Neural progenitor cell (in vitro differentiated cells): ENCODE data around the gene PLAAT4. TPM values are rescaled to one million over a fixed set of nuclear protein-coding genes. Genes with fewer than 3 reads are reported as not detected.
"Not testable (repeated sequence)": the region's sequence is repeated elsewhere in the genome, so short reads cannot be mapped to it uniquely, and the experiment has no call there.

Source experiments
- DNase-seq: peaks from one replicate; pipeline ENCODE4 v3.0.0-alpha.2; 2016; ENCODE audit warnings: low spot score
- H2AFZ ChIP-seq: fragments of 200-600 bp; sonication (generic); replicated peaks from 2 replicates; pipeline ENCODE4 v1.6.1; 2016; ENCODE audit warnings: antibody characterized with exemption
- H3F3A ChIP-seq: fragments of 200-600 bp; sonication (generic); 2 replicates; pipeline ENCODE4 v1.6.1; 2016; ENCODE audit warnings: antibody characterized with exemption, low read depth
- H3K27ac ChIP-seq: fragments of 200-600 bp; sonication (generic); 2 replicates; pipeline ENCODE4 v1.5.1; 2016; ENCODE audit warnings: mild to moderate bottlenecking
- H3K27me3 ChIP-seq: fragments of 200-600 bp; sonication (generic); 2 replicates; pipeline ENCODE4 v1.6.1; 2016; ENCODE audit warnings: mild to moderate bottlenecking, moderate library complexity
- H3K36me3 ChIP-seq: fragments of 200-600 bp; sonication (generic); 2 replicates; pipeline ENCODE4 v1.5.1; 2016
- H3K4me1 ChIP-seq: fragments of 200-600 bp; sonication (generic); 2 replicates; pipeline ENCODE4 v1.6.1; 2016; ENCODE audit warnings: mixed run types
- H3K4me2 ChIP-seq: fragments of 200-600 bp; sonication (generic); 2 replicates; pipeline ENCODE4 v1.6.1; 2016
- H3K4me3 ChIP-seq: fragments of 200-600 bp; sonication (generic); 2 replicates; pipeline ENCODE4 v1.5.1; 2016
- H3K79me2 ChIP-seq: fragments of 200-600 bp; sonication (generic); 2 replicates; pipeline ENCODE4 v1.6.1; 2016; ENCODE audit warnings: low read depth
- H3K9ac ChIP-seq: fragments of 200-600 bp; sonication (generic); 2 replicates; pipeline ENCODE4 v1.6.1; 2016
- H3K9me3 ChIP-seq: fragments of 200-600 bp; sonication (generic); 2 replicates; pipeline ENCODE4 v1.5.1; 2016; ENCODE audit warnings: low read depth
- H4K20me1 ChIP-seq: fragments of 200-600 bp; sonication (generic); 2 replicates; pipeline ENCODE4 v1.6.1; 2016; ENCODE audit warnings: low read depth
- H3K27ac Mint-ChIP-seq: 3 replicates; pipeline ENCODE4 v1.8.0; 2021; ENCODE audit warnings: mixed read lengths
- H3K27me3 Mint-ChIP-seq: 2 replicates; pipeline ENCODE4 v1.8.0; 2022; ENCODE audit warnings: low read depth, mild to moderate bottlenecking, inconsistent platforms, moderate library complexity, mixed read lengths; ENCODE audit not compliant: insufficient read depth
- H3K36me3 Mint-ChIP-seq: 3 replicates; pipeline ENCODE4 v1.8.0; 2021; ENCODE audit warnings: mixed read lengths
- H3K4me1 Mint-ChIP-seq: 3 replicates; pipeline ENCODE4 v1.8.0; 2021; ENCODE audit warnings: mixed read lengths
- H3K4me3 Mint-ChIP-seq: 3 replicates; pipeline ENCODE4 v1.8.0; 2021; ENCODE audit warnings: mild to moderate bottlenecking, moderate library complexity, mixed read lengths
- H3K9me3 Mint-ChIP-seq: 3 replicates; pipeline ENCODE4 v1.8.0; 2020; ENCODE audit warnings: mixed read lengths
- EZH2 ChIP-seq: fragments of 200-600 bp; sonication (generic); IDR thresholded peaks from 2 replicates; pipeline ENCODE4 v1.6.1; 2017; ENCODE audit warnings: antibody characterized with exemption, mild to moderate bottlenecking, moderate library complexity
- EZH2phosphoT487 ChIP-seq: fragments of 200-600 bp; sonication (generic); IDR thresholded peaks from 2 replicates; pipeline ENCODE4 v1.6.1; 2017; ENCODE audit warnings: antibody characterized with exemption
- total RNA-seq: library from RNA; depleted of rRNA; stranded (reverse); fragments of >200 nt; gene quantifications from 2 replicates; pipeline ENCODE4 v1.2.3, GENCODE V29; 2015; ENCODE audit warnings: low replicate concordance
- TF ChIP-seq, protein P1 (sequence below): fragments of 200-600 bp; sonication (generic); IDR thresholded peaks from 2 replicates; pipeline ENCODE4 v1.5.1; 2017; ENCODE audit warnings: antibody characterized with exemption, mild to moderate bottlenecking

Gene PLAAT4
- total RNA-seq, 1 donor from 2014 or later: not detected

- H3K4me3 Mint-ChIP-seq: no peak overlapping the region
- H3K27me3 Mint-ChIP-seq: peaks cover 4% of the 10 kb centered on the region
- H3K27ac Mint-ChIP-seq: no peak overlapping the region
- Histone ChIP-seq H3K36me3 (no peaks in the 10 kb centered on the region), H3K4me2 (no peak overlapping the region), H3K9me3 (no peaks in the 10 kb centered on the region), H3K79me2 (no peaks in the 10 kb centered on the region), H2AFZ (no peak overlapping the region), H3K27me3 (no peaks in the 10 kb centered on the region), H3K27ac (no peak overlapping the region), H3F3A (no peaks in the 10 kb centered on the region), H3K4me1 (no peaks in the 10 kb centered on the region), H3K9ac (no peak overlapping the region), H4K20me1 (no peaks in the 10 kb centered on the region), H3K4me3 (no peak overlapping the region)
- DNase-seq: no peak
- peaks cover 19% of the 10 kb centered on the region for H3K4me1 Mint-ChIP-seq
- no peak for TF ChIP-seq EZH2phosphoT487
- TF ChIP-seq, protein P1, sequence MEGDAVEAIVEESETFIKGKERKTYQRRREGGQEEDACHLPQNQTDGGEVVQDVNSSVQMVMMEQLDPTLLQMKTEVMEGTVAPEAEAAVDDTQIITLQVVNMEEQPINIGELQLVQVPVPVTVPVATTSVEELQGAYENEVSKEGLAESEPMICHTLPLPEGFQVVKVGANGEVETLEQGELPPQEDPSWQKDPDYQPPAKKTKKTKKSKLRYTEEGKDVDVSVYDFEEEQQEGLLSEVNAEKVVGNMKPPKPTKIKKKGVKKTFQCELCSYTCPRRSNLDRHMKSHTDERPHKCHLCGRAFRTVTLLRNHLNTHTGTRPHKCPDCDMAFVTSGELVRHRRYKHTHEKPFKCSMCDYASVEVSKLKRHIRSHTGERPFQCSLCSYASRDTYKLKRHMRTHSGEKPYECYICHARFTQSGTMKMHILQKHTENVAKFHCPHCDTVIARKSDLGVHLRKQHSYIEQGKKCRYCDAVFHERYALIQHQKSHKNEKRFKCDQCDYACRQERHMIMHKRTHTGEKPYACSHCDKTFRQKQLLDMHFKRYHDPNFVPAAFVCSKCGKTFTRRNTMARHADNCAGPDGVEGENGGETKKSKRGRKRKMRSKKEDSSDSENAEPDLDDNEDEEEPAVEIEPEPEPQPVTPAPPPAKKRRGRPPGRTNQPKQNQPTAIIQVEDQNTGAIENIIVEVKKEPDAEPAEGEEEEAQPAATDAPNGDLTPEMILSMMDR: no peak
- TF ChIP-seq EZH2: no peak
- no peaks in the 10 kb centered on the region for H3K36me3 Mint-ChIP-seq
- H3K9me3 Mint-ChIP-seq: no peaks in the 10 kb centered on the region
Measured at GRCh38 chr11:63572026-63572688, 35.5 kb downstream of the PLAAT4 start.

GRCh38 chr11:63573881-63574855 lies 37.6 kb downstream of the PLAAT4 start:
- H3K9me3 ChIP-seq: no peaks in the 10 kb centered on the region
- no peaks in the 10 kb centered on the region for H3K4me1 ChIP-seq
- DNase-seq: no peak
- no peak overlapping the region for H3K4me3 ChIP-seq
- H3K27me3 Mint-ChIP-seq: peaks cover 4% of the 10 kb centered on the region
- H3F3A ChIP-seq: no peaks in the 10 kb centered on the region
- H3K36me3 Mint-ChIP-seq: no peaks in the 10 kb centered on the region
- H3K9me3 Mint-ChIP-seq: peaks cover 8% of the 10 kb centered on the region
- H3K4me2 ChIP-seq: no peak overlapping the region
- peak overlapping the region; percentile 8 for H2AFZ ChIP-seq
- H4K20me1 ChIP-seq: no peaks in the 10 kb centered on the region
- H3K36me3 ChIP-seq: no peaks in the 10 kb centered on the region
- peaks cover 13% of the 10 kb centered on the region for H3K4me1 Mint-ChIP-seq
- H3K27ac Mint-ChIP-seq: no peak overlapping the region
- no peak overlapping the region for H3K4me3 Mint-ChIP-seq
- TF ChIP-seq, protein P1: no peak
- TF ChIP-seq EZH2phosphoT487 (no peak), EZH2 (no peak)
- no peak overlapping the region for H3K9ac ChIP-seq
- H3K79me2 ChIP-seq: no peaks in the 10 kb centered on the region
- H3K27ac ChIP-seq: no peak overlapping the region
- no peaks in the 10 kb centered on the region for H3K27me3 ChIP-seq

GRCh38 chr11:63574856-63575602 lies 38.4 kb downstream of the PLAAT4 start:
- no peaks in the 10 kb centered on the region for H4K20me1 ChIP-seq
- Mint-ChIP-seq H3K27me3 (peaks cover 4% of the 10 kb centered on the region), H3K9me3 (peaks cover 8% of the 10 kb centered on the region), H3K36me3 (no peaks in the 10 kb centered on the region), H3K4me3 (no peak overlapping the region), H3K4me1 (peaks cover 13% of the 10 kb centered on the region), H3K27ac (no peak overlapping the region)
- no peak overlapping the region for H3K27ac ChIP-seq
- TF ChIP-seq EZH2phosphoT487: no peak
- TF ChIP-seq, protein P1: no peak
- no peak for TF ChIP-seq EZH2
- no peaks in the 10 kb centered on the region for H3K27me3 ChIP-seq
- no peaks in the 10 kb centered on the region for H3K4me1 ChIP-seq
- H3K79me2 ChIP-seq: no peaks in the 10 kb centered on the region
- no peak overlapping the region for H3K4me2 ChIP-seq
- no peaks in the 10 kb centered on the region for H3K9me3 ChIP-seq
- H2AFZ ChIP-seq: peak overlapping the region; percentile 8
- H3K4me3 ChIP-seq: no peak overlapping the region
- DNase-seq: no peak
- no peak overlapping the region for H3K9ac ChIP-seq
- no peaks in the 10 kb centered on the region for H3F3A ChIP-seq
- no peaks in the 10 kb centered on the region for H3K36me3 ChIP-seq

DNA sequence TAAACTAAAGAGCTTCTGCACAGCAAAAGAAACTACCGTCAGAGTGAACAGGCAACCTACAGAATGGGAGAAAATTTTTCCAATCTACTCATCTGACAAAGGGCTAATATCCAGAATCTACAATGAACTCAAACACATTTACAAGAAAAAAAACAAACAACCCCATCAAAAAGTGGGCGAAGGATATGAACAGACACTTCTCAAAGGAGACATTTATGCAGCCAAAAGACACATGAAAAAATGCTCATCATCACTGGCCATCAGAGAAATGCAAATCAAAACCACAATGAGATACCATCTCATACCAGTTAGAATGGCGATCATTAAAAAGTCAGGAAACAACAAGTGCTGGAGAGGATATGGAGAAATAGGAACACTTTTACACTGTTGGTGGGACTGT lies 42.3 kb downstream of the PLAAT4 start:
- not testable (repeated sequence) for H3K4me2 ChIP-seq, H3K4me1 ChIP-seq, H3K27me3 ChIP-seq, H3K36me3 Mint-ChIP-seq, H3F3A ChIP-seq, H3K79me2 ChIP-seq, H3K9ac ChIP-seq, H3K9me3 ChIP-seq, H3K27me3 Mint-ChIP-seq, H2AFZ ChIP-seq, H3K27ac Mint-ChIP-seq, H3K4me3 Mint-ChIP-seq, H3K36me3 ChIP-seq, H3K27ac ChIP-seq, DNase-seq, H4K20me1 ChIP-seq, H3K4me3 ChIP-seq
- Mint-ChIP-seq H3K9me3 (peaks cover 29% of the 10 kb centered on the region), H3K4me1 (peaks cover 12% of the 10 kb centered on the region)

- H2AFZ ChIP-seq, H3K4me1 ChIP-seq, H3K27me3 ChIP-seq, H3K4me3 Mint-ChIP-seq, H3K4me2 ChIP-seq, DNase-seq, H3K4me3 ChIP-seq, H3K36me3 ChIP-seq, H3K79me2 ChIP-seq, H3K27me3 Mint-ChIP-seq, H3K9me3 ChIP-seq, H3K9ac ChIP-seq, H3K27ac Mint-ChIP-seq, H3K36me3 Mint-ChIP-seq, H4K20me1 ChIP-seq, H3K4me1 Mint-ChIP-seq, H3K27ac ChIP-seq, H3F3A ChIP-seq: not testable (repeated sequence)
- peaks cover 29% of the 10 kb centered on the region for H3K9me3 Mint-ChIP-seq
Measured at GRCh38 chr11:63581224-63581623, 44.6 kb downstream of the PLAAT4 start.
